Measurements from ENCODE around the gene CHORDC1.

DNA sequence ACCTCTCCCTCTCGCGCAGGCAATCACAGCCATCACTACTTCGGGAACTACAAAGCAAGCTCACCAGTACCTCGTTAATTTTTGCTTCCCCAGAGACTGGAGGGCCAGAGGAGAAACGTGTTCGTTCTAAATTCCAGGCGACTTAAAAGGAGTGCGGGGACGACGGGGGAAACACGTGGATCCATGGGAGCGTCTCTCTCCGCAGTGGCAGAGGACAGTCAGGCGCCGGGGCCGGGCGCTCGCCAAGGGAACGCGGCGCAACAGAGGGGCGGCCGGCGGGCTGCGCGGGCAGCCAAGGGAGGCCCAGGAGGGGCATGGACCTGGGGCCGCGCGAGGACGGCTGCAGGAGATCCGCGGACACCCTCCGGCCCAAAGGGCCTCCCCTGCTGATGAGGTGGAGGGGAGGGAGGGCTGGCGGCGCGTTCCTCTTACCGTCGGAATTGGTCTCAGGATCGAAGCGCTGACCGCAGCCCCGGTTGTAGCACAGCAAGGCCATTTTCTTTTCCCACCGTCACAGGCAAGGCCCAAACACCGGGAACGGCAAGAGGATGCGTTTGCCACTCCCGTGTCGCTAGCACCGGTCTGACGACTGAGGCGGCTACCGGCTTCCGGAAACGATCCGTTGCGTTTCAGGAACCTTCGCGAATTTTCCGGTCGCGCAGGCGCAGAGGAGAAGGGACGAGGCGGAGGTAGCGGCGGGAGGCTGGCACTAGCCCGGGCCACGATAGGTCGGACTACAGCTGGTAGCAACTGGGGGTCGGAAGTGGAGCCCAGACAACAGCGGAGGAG lies at the start of gene CHORDC1:
- peak; percentile 76 to 92 for TF ChIP-seq POLR2A (IDR thresholded peaks at IDR 0.05)
- TF ChIP-seq, protein P1, sequence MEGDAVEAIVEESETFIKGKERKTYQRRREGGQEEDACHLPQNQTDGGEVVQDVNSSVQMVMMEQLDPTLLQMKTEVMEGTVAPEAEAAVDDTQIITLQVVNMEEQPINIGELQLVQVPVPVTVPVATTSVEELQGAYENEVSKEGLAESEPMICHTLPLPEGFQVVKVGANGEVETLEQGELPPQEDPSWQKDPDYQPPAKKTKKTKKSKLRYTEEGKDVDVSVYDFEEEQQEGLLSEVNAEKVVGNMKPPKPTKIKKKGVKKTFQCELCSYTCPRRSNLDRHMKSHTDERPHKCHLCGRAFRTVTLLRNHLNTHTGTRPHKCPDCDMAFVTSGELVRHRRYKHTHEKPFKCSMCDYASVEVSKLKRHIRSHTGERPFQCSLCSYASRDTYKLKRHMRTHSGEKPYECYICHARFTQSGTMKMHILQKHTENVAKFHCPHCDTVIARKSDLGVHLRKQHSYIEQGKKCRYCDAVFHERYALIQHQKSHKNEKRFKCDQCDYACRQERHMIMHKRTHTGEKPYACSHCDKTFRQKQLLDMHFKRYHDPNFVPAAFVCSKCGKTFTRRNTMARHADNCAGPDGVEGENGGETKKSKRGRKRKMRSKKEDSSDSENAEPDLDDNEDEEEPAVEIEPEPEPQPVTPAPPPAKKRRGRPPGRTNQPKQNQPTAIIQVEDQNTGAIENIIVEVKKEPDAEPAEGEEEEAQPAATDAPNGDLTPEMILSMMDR (IDR thresholded peaks at IDR 0.05), result no peak
